H1 (cell line): ENCODE data around the gene TP73. TPM values are rescaled to one million over a fixed set of nuclear protein-coding genes. Genes with fewer than 3 reads are reported as not detected.

ENCODE experiments used
- CTBP2 ChIP-seq: IDR thresholded peaks from 2 replicates; pipeline ENCODE4 v1.7.0; 2011; ENCODE audit warnings: borderline replicate concordance, mild to moderate bottlenecking, moderate library complexity, mixed read lengths, low read length; ENCODE audit not compliant: insufficient read depth, insufficient read length
- JUND ChIP-seq: IDR thresholded peaks from 2 replicates; pipeline ENCODE4 v1.6.1; 2011; ENCODE audit warnings: mild to moderate bottlenecking, improper control_type of control experiment, low read length
- MAX ChIP-seq: IDR thresholded peaks from 2 replicates; pipeline ENCODE4 v1.6.1; 2012; ENCODE audit warnings: inconsistent platforms
- SP1 ChIP-seq: IDR thresholded peaks from 2 replicates; pipeline ENCODE4 v1.6.1; 2011; ENCODE audit warnings: low read depth, low read length
- SP2 ChIP-seq: IDR thresholded peaks from 2 replicates; pipeline ENCODE4 v1.6.1; 2012; ENCODE audit warnings: mild to moderate bottlenecking, low read length, inconsistent platforms
- USF2 ChIP-seq: IDR thresholded peaks from 2 replicates; pipeline ENCODE4 v1.6.1; 2011; ENCODE audit warnings: low read length, improper control_type of control experiment
- polyA plus RNA-seq, 7 experiments: library from polyadenylated mRNA; depleted of rRNA in 3 of 7; stranded (reverse) in 5 of 7; unstranded in 2 of 7; fragments of >200 nt in 5 of 7; fragments of 200-250 nt in 2 of 7; gene quantifications; 1 replicate in 5 of 7; 2 replicates in 1 of 7; 4 replicates in 1 of 7; pipeline versions ENCODE4 v1.2.1 to v1.2.3, GENCODE V29; 2011 to 2013; ENCODE audit warnings: missing spikeins in 2 of 7, mixed read lengths in 2 of 7
- total RNA-seq: library from RNA; stranded (reverse); fragmentation: NEBNext Ultra II Directional; extraction: Animal tissue kit (Norgen Biotek cat#: 25700); gene quantifications from 2 replicates; pipeline ENCODE4 v1.2.1, GENCODE V29; 2021

Gene TP73
- total and polyA plus RNA-seq, 2 of the 8 experiments (the other 6 are each of a cell fraction or from before 2014, with no cell fraction given), result 2.6 to 3.1 TPM

GRCh38 chr1:3710251-3710650, 57.9 kb downstream of the TP73 start (continued):
- TF ChIP-seq USF2 (no peak), MAX (no peak), SP2 (no peak), SP1 (no peak), JUND (no peak), CTBP2 (no peak)
